Measurements from ENCODE around the gene NDE1. TPM values are rescaled to one million over a fixed set of nuclear protein-coding genes. Genes with fewer than 3 reads are reported as not detected.

The NDE1 gene
- polyA plus RNA-seq, 1 experiment: 25.6 TPM

DNA sequence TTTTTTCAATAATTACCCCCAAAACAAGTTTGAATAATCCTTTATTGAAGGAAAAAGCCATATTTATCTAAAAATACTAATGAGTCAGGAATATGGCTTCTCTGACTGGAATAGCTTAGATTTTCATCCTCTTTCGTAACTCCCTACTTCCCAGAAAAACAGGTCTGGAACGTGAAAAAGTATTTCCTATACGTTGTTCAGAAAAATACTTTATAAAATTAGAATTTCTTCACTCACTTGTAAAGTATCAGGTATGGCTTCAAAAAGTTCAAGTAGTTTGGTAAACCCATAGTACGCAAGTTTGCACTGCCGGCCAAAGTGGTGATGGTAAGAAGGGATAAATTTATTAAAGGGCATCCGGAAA is 40.8 kb upstream of the NDE1 start:
- POLR2A ChIA-PET: no interaction called here
- Histone ChIP-seq H3K4me3 (ENCODE audit: low read depth, low read length) (no peak overlapping the region), H3K36me3 (ENCODE audit: control insufficient read depth, insufficient read depth, low read length) (peaks cover 12% of the 10 kb centered on the region), H3K27me3 (ENCODE audit: control insufficient read depth, insufficient read depth, low read length) (no peaks in the 10 kb centered on the region)
- DNase-seq (ENCODE audit: low read depth): no peak
- TF ChIP-seq, protein P1, sequence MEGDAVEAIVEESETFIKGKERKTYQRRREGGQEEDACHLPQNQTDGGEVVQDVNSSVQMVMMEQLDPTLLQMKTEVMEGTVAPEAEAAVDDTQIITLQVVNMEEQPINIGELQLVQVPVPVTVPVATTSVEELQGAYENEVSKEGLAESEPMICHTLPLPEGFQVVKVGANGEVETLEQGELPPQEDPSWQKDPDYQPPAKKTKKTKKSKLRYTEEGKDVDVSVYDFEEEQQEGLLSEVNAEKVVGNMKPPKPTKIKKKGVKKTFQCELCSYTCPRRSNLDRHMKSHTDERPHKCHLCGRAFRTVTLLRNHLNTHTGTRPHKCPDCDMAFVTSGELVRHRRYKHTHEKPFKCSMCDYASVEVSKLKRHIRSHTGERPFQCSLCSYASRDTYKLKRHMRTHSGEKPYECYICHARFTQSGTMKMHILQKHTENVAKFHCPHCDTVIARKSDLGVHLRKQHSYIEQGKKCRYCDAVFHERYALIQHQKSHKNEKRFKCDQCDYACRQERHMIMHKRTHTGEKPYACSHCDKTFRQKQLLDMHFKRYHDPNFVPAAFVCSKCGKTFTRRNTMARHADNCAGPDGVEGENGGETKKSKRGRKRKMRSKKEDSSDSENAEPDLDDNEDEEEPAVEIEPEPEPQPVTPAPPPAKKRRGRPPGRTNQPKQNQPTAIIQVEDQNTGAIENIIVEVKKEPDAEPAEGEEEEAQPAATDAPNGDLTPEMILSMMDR (IDR thresholded peaks at IDR 0.05; ENCODE audit: insufficient read depth, low read depth, low read length): no peak
- CTCF ChIA-PET: no interaction called here

- H3K4me3 ChIP-seq (ENCODE audit: low read depth, low read length): no peak overlapping the region
- ChIA-PET POLR2A (no interaction called here), CTCF (interaction anchor here (0.8 kb wide), 1 partner anchor 145 kb away, joined by 3 read pairs; no protein-coding TSS in a partner anchor)
- DNase-seq (ENCODE audit: low read depth): no peak
- peaks cover 12% of the 10 kb centered on the region for H3K36me3 ChIP-seq (ENCODE audit: control insufficient read depth, insufficient read depth, low read length)
- TF ChIP-seq, protein P1 (IDR thresholded peaks at IDR 0.05; ENCODE audit: insufficient read depth, low read depth, low read length): no peak
- no peaks in the 10 kb centered on the region for H3K27me3 ChIP-seq (ENCODE audit: control insufficient read depth, insufficient read depth, low read length)
These were observed 39.6 kb upstream of the NDE1 start for GRCh38 chr16:15610369-15610871.

DNA sequence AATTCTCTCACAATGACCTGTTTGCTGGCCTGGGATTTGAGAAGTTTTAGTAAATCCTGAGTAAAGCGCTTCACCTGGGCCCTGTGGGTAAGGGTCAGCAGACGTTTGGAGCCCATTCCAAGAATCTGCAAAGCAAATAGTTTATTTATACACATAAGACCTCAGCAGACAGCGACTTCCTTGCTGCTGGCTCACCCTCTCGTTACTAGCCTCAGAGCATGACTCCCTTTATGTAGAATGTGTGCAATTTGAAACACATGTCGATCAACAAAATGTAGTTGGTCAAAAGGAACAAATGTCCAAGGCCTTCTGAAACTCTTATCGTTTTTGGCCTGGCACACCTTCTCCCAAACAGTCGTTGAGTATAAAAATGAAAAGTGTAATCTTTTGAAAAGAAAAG is 38.4 kb upstream of the NDE1 start:
- Histone ChIP-seq H3K4me3 (ENCODE audit: low read depth, low read length) (no peak overlapping the region), H3K27me3 (ENCODE audit: control insufficient read depth, insufficient read depth, low read length) (no peaks in the 10 kb centered on the region), H3K36me3 (ENCODE audit: control insufficient read depth, insufficient read depth, low read length) (peaks cover 13% of the 10 kb centered on the region)
- TF ChIP-seq, protein P1 (IDR thresholded peaks at IDR 0.05; ENCODE audit: insufficient read depth, low read depth, low read length): no peak
- ChIA-PET POLR2A (no interaction called here), CTCF (no interaction called here)
- no peak for DNase-seq (ENCODE audit: low read depth)

- Histone ChIP-seq H3K36me3 (ENCODE audit: control insufficient read depth, insufficient read depth, low read length) (peaks cover 9% of the 10 kb centered on the region), H3K4me3 (ENCODE audit: low read depth, low read length) (no peak overlapping the region), H3K27me3 (ENCODE audit: control insufficient read depth, insufficient read depth, low read length) (no peaks in the 10 kb centered on the region)
- TF ChIP-seq, protein P1 (IDR thresholded peaks at IDR 0.05; ENCODE audit: insufficient read depth, low read depth, low read length): no peak
- ChIA-PET CTCF (no interaction called here), POLR2A (interaction anchor here (0.6 kb wide), 1 partner anchor 21 kb away, joined by 6 read pairs; no protein-coding TSS in a partner anchor)
- DNase-seq (ENCODE audit: low read depth): no peak
These were observed 36.4 kb upstream of the NDE1 start for GRCh38 chr16:15613676-15614075.

GRCh38 chr16:15616012-15616411 is 34.0 kb upstream of the NDE1 start:
- CTCF ChIA-PET: no interaction called here
- POLR2A ChIA-PET: no interaction called here
- H3K4me3 ChIP-seq (ENCODE audit: low read depth, low read length): no peak overlapping the region
- TF ChIP-seq, protein P1 (IDR thresholded peaks at IDR 0.05; ENCODE audit: insufficient read depth, low read depth, low read length): no peak
- DNase-seq (ENCODE audit: low read depth): no peak
- no peaks in the 10 kb centered on the region for H3K27me3 ChIP-seq (ENCODE audit: control insufficient read depth, insufficient read depth, low read length)
- H3K36me3 ChIP-seq (ENCODE audit: control insufficient read depth, insufficient read depth, low read length): peaks cover 8% of the 10 kb centered on the region

Measured in BJ (cell line).